Kasumi-1 (cell line): ENCODE data around the gene APOB.

Experiments used
- DNase-seq, 2 experiments: peaks; one replicate each; lab custom pipeline; 2025; lab: John Stamatoyannopoulos, UW

The APOB gene

DNA sequence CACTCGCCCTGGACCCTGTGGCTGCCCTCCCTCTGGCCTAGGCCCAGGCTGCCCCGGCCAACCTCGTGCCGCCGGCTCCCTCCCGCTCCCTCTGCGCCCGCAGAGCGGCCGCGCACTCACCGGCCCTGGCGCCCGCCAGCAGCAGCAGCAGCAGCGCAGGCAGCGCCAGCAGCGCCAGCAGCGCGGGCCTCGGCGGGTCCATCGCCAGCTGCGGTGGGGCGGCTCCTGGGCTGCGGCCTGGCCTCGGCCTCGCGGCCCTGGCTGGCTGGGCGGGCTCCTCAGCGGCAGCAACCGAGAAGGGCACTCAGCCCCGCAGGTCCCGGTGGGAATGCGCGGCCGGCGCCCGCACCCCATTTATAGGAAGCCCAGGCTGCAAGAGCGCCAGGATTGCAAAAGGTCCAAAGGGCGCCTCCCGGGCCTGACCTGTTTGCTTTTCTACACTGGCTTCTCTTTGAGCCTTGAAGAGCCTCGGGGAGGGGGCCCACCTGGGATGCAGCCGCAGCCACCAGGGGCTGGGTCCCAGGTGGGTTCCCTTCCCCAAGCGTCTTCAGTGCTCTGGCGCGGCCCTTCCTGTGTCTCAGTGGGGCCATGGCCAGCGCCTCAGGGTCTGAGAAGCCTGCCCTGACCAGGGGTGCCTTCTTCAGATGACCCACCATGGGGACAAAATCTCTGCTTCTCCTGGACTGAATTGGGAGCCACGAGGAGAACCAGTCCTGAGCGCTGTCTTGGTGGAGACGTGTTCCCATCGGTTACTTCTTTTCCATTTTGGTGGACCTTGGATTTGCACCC lies at the start of gene APOB:
Gene APOB (minus strand): TSS at position 330 of the 789 bp plus-strand sequence. CDS start 128 bp downstream, at position 202.
- DNase-seq, result no peak

DNA sequence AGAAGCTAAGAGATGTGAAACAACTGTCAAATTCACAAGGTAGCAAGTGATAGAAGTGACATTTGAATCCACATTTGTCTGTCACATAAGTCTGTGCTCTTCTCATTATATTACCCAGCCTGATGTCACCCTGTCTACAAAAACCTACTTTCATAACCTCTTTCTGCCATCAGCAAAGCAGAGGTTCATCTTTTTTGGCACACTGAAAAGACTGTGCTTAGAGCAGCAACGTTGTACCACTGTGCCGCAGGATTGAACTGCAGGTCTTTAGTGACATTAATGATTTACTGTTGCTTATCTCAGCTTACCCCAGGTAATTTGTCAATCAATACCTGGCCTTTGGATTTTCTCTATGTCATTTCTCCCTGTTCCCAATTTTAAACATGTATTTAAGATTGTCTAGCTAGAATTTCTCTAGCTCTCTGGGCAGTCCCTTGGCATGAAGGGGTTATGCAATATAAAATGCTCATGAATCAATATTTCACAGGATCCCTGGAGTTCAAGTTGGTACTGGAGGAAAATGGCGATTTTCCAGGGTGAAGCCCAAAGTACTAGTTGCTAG lies 48.5 kb upstream of the APOB start:
- DNase-seq, result no peak

DNA sequence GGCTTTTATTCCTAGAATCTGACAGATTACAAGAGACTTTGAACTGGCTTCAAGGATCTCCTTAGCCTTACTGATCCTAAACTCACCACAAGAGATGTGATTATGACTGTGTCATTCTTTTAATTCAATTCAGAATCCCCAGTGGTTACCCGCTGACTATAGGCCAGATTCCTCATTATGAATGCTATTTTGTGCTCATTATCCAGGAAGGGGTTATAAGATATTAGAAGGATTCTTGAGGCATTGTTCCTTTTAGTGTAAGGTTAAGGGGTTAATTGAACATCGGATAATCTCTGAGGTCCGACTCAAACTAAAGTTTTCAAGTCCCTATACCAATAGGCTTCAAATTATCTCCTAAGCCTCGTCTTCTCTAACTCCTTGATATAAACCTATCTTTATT lies 40.5 kb upstream of the APOB start:
- no peak for DNase-seq

- no peak for DNase-seq
Measured at GRCh38 chr2:21083482-21083881, 39.6 kb upstream of the APOB start.

GRCh38 chr2:21078296-21078695 lies 34.4 kb upstream of the APOB start:
- DNase-seq, result no peak

- DNase-seq, result no peak
Measured at GRCh38 chr2:21072477-21073242, 28.8 kb upstream of the APOB start.

GRCh38 chr2:21070341-21071257 lies 26.7 kb upstream of the APOB start:
- DNase-seq, result no peak

- DNase-seq, result no peak
Measured at GRCh38 chr2:21069746-21070340, 26.0 kb upstream of the APOB start.

DNA sequence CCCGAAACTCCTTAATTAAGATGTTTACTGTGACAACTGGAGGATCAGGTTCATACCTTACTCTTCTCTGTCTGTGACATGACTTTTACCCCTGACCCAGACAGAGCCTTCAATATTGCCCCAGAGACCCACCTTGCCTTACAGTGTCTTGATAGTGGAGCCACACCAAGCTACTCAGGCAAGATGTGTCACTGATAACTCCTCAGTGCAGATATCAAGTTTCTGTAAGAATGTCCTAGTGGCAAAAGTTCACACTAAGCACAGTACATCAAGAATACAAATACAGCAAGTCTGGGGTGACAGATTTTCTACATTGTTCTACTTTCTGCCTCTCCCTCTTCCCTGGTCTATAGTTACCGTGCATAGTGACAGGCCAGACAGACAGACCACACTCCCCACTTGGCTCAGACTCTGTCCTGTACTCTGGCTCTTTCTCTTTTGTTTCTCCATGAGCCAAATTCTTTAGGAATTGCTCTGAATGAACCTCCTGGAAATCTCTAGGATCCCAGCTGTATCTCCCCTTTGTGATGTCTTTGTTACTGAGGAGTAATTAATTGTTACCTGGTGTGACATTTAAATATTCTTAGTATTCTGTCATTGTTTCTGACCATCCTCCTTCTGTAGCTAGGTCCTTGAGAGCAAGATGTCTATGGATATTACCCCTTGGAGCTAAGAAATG lies 24.1 kb upstream of the APOB start:
- DNase-seq, result no peak

GRCh38 chr2:21067125-21067524 lies 23.3 kb upstream of the APOB start:
- no peak for DNase-seq

GRCh38 chr2:21059885-21060610 lies 16.2 kb upstream of the APOB start:
- no peak for DNase-seq

DNA sequence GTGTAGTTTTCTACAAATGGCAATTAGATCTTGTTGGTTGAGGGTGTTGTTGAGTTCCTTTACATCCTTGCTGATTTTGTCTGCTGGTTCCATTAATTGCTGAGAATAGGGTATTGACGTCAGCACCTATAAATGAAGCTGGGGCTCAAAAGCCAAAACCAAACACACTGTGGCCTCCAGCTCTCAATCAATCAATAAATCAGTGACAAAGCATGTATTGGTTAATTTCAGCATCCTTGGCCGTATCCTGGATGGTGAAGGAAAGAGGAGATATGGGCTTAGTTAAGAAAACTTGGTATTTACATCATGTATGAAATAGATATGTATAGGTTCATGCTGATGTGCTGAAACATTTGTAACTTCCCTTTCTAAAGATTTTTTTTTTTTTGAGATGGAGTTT lies 13.2 kb upstream of the APOB start:
- DNase-seq, result no peak

DNA sequence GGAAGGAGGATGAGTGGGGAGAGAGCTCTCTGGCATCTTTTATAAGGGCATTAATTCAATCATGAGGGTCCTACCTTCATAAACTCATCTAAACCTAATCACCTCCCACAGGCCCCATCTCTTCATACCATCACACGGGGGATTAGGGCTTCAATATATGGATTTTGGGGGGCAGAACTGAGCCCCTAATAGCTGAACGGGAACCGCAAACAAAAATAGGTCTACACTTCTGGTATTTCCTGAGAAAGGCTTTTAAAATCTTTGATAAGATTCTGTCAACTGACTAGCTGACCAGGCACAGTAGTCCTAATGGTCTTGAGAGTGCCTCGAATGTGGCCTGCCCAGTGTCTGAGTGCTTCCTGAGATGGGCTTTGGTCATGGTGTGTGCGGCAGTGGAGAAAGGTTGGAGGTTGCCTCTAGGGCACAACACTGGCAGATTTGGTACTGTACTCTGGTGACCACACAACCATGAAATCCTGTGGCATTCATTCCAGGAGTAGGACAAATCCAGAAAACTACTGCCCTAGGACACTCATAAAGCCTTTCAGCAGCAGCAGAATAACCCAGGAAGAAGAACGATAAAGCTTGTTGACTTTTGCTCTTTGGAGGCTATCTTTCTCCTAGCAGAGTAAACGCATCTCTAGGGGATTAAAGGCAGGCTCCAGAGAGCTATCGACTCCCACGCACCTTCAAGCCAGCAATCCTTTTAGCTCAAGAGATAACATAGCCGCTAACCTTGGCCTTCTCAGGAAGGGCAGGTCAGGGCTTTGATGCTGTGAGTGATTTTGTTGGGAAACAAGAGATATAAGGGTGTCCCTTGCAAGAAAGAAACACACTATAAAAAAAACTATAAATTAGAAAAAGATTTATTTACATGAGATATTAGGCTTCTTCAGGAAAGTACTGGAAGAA lies 12.3 kb upstream of the APOB start:
- no peak for DNase-seq

DNA sequence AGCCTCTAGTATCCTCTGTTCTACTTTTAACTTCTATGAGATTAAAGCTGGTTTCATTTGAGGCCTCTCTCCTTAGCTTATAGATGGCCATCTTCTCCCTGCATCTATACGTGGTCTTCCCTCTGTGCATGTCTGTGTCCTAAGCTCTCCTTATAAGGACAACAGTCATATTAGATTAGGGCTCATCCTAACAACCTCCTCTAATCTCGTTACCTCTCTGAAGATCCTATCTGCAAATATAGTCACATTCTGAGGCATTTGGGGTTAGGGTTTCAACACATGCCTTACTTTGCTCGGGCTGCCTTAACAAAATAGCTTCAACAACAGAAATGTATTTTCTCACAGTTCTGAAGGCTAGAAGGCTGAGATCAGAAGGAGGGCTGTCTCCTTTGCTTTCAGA lies 11.6 kb upstream of the APOB start:
- no peak for DNase-seq

DNA sequence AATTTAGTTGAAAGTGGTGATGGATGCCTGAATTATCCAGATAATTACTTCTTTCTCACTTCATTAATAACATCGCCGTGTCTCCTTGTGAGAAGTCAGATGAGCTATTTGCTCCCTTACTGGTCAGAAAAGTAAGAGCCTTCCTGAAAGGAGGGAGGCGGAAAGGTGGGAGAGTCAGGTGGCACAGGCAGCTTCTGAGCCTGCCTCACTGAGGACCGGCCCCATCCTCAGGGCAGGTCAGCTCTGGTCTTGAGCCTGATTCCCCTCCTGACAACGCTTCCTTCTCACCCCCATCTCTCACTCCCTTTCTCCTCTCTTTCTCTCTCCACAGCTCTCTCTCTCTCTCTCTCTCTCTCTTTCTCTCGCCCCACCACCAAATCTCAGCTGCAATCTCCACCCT lies 10.1 kb upstream of the APOB start:
- no peak for DNase-seq

- no peak for DNase-seq
Measured at GRCh38 chr2:21052044-21052443, 8.2 kb upstream of the APOB start.

DNA sequence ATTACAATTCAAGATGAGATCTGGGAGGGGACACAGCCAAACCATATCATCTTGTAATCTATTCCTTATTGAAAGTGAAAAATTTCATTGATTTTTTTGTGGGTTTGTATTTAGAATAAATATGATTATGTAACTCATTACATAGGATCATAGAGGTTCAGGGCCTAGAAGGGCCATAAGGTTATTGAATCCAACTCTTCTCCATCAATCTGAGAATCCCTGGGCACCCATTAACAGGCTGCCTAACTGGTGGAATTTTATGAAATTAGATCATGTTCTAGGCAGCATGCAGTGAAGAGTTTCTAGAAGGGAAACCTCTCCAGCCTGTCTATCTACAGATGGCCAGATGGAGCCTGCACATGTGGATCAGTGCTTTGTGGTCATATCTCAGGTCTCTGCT lies 6.3 kb upstream of the APOB start:
- DNase-seq, result no peak

- DNase-seq, result no peak
Measured at GRCh38 chr2:21047141-21048009, 3.5 kb upstream of the APOB start.
